Activated naive CD8-positive, alpha-beta T cell treated with anti-CD3 and anti-CD28 coated beads, Interleukin-2, amount 50 U/mL, for 24 hours (primary cell): ENCODE results near the gene PBX2.

Source experiments
- ATAC-seq: fragments of 150-1000 bp; cut with Tn5 transposase; one replicate; pipeline ENCODE4 v1.10.0; 2021
- DNase-seq: peaks from one replicate; pipeline ENCODE4 v3.0.0; 2021
- H3K27ac Mint-ChIP-seq: one replicate; pipeline ENCODE4 v1.8.0; 2021; ENCODE audit warnings: mild to moderate bottlenecking, mixed read lengths
- H3K27me3 Mint-ChIP-seq: one replicate; pipeline ENCODE4 v1.8.0; 2021; ENCODE audit warnings: mixed read lengths
- H3K36me3 Mint-ChIP-seq: one replicate; pipeline ENCODE4 v1.8.0; 2021; ENCODE audit warnings: low read depth, mixed read lengths
- H3K4me1 Mint-ChIP-seq: one replicate; pipeline ENCODE4 v1.8.0; 2021; ENCODE audit warnings: mixed read lengths
- H3K4me3 Mint-ChIP-seq: one replicate; pipeline ENCODE4 v1.8.0; 2021; ENCODE audit warnings: mild to moderate bottlenecking, moderate library complexity, mixed read lengths
- H3K9me3 Mint-ChIP-seq: one replicate; pipeline ENCODE4 v1.8.0; 2021; ENCODE audit warnings: mixed read lengths

The PBX2 gene

DNA sequence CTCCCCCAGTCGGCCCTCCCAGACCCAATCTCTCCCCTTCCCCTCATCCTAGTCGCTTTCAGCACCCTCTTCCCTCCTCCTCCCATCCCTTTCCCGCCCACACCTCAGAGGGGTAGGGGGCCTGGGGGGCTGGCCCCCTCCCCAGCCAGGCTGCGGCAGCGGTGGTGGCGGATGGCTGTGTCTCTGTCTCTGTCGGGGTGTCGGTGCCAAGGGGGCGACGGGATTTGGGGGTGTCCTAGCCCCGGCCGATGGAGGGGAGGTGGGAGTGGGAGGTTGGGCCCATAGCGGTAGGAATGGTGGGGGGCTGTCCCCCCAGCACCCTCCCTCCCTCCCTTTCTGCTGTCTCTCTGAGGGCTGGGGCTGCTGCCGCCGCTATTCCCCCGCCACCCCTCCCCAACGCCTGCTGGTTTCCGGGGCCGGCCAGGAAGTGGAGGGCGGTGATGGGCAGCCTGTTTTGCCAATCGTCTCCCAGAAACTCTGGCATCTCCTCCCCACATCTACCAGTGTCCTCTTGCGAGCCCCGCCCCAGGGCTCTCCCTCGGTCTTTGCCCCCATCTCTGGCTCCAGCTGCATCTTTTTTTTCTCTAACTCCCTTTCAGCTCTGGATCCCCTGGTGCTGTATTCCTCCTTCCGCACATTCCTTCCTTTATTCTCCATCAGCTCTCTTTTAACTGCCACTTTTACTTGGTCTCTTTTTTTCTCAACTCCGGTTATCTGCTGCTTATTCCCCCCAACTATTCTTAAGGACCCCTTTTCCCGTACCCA, 14.1 kb downstream of the PBX2 start, which contains the start of gene AGPAT1:
Gene AGPAT1 (minus strand): TSS at position 374 of the 765 bp plus-strand sequence. CDS start 4,588 bp downstream, outside the sequence.
- Mint-ChIP-seq H3K9me3 (no peaks in the 10 kb centered on the region), H3K27ac (peak within 1 kb of the TSS; percentile 93), H3K27me3 (no peaks in the 10 kb centered on the region), H3K4me3 (peak within 1 kb of the TSS; percentile 96), H3K36me3 (peaks cover 22% of the 10 kb centered on the region), H3K4me1 (peaks cover 74% of the 10 kb centered on the region)
- ATAC-seq (peak; percentile 57), DNase-seq (peak; percentile 99)

DNA sequence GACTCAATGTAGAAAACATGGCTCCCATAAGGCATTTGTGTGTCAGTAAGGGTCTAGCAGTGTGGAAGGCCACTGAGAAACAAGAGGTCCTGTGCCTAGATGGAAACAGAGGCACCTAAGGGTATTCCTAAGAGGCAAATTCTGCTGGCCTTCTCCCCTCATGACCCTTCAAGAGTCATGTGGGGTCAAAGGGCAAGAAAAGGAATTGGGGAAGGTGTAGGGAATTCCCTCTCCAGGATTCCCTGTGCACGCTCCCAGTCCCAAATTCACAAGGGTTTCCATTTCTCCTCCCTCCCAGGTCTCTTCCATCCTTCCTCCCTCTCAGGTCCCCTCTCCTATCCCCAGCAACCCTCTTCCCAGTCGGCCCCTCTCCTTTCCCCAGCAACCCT, 14.7 kb downstream of the PBX2 start:
- Mint-ChIP-seq H3K4me1 (peaks cover 69% of the 10 kb centered on the region), H3K27me3 (no peaks in the 10 kb centered on the region)

GRCh38 chr6:32174416-32174815, 15.6 kb downstream of the PBX2 start:
- ATAC-seq: no peak
- Mint-ChIP-seq H3K27me3 (no peaks in the 10 kb centered on the region), H3K9me3 (no peaks in the 10 kb centered on the region), H3K36me3 (peaks cover 18% of the 10 kb centered on the region), H3K27ac (peak overlapping the region; percentile 3), H3K4me1 (peaks cover 61% of the 10 kb centered on the region), H3K4me3 (peak overlapping the region; percentile 96)
- DNase-seq: no peak

More for the DNA sequence above, 14.7 kb downstream of the PBX2 start:
- Mint-ChIP-seq H3K9me3 (no peaks in the 10 kb centered on the region), H3K27ac (peak overlapping the region; percentile 59), H3K36me3 (peaks cover 18% of the 10 kb centered on the region), H3K4me3 (peak overlapping the region; percentile 96)
- ATAC-seq (no peak), DNase-seq (no peak)

GRCh38 chr6:32173051-32173727, 16.8 kb downstream of the PBX2 start:
- ATAC-seq (no peak), DNase-seq (no peak)
- H3K9me3 Mint-ChIP-seq: no peaks in the 10 kb centered on the region
- H3K36me3 Mint-ChIP-seq: peaks cover 15% of the 10 kb centered on the region
- no peaks in the 10 kb centered on the region for H3K27me3 Mint-ChIP-seq
- H3K27ac Mint-ChIP-seq: peak overlapping the region; percentile 3
- H3K4me1 Mint-ChIP-seq: peaks cover 50% of the 10 kb centered on the region
- H3K4me3 Mint-ChIP-seq: no peak overlapping the region

DNA sequence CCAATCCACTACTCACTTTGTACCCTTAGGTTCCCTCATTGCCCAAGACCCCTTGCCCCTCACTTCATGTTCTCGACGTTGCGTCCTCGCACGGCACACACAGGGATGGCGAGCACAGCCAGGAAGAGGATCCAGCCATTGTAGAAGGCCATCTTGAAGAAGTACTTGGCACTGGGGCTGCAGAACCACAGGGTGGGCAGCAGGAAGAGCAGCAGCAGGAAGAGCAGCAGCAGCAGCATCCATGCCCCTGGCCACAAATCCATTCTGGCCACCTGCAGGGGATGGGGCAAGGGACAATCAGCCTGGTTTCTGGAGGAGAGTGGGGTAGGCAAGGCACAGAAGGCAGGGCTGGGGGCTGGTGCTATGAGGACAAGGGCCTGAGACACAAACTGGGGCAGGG, 18.8 kb downstream of the PBX2 start:
- Mint-ChIP-seq H3K36me3 (peaks cover 15% of the 10 kb centered on the region), H3K4me3 (no peak overlapping the region), H3K9me3 (no peaks in the 10 kb centered on the region), H3K27ac (no peak overlapping the region), H3K4me1 (peaks cover 31% of the 10 kb centered on the region), H3K27me3 (no peaks in the 10 kb centered on the region)
- ATAC-seq: no peak
- DNase-seq: no peak

DNA sequence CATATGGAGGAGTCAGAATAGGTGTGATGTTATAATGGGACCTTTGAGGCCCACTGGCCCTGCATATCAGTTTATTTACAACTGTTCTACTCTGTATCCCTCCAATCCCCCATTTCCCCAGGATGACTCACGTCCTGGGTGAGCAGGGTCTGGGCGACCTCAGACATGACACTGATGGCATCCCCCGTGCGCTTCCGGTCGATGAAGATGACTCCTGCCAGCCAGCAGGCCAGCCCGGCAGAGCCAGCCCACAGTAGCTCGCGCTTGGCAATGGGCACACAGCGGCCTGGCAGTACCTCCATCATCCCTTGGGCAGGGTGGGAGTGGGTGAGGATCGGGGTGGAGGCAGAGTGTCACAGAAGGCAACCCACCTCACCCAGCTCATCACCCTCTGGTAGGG, 19.7 kb downstream of the PBX2 start:
- peaks cover 15% of the 10 kb centered on the region for H3K36me3 Mint-ChIP-seq
- no peak for ATAC-seq

GRCh38 chr6:32168807-32169591, 21.0 kb downstream of the PBX2 start:
- peaks cover 15% of the 10 kb centered on the region for H3K4me1 Mint-ChIP-seq
- no peak overlapping the region for H3K4me3 Mint-ChIP-seq
- no peak overlapping the region for H3K27ac Mint-ChIP-seq

More for the DNA sequence above, 19.7 kb downstream of the PBX2 start:
- H3K9me3 Mint-ChIP-seq: no peaks in the 10 kb centered on the region
- no peak for DNase-seq
- peaks cover 28% of the 10 kb centered on the region for H3K4me1 Mint-ChIP-seq
- H3K27ac Mint-ChIP-seq: peak overlapping the region; percentile 20
- no peak overlapping the region for H3K4me3 Mint-ChIP-seq
- H3K27me3 Mint-ChIP-seq: no peaks in the 10 kb centered on the region

DNA sequence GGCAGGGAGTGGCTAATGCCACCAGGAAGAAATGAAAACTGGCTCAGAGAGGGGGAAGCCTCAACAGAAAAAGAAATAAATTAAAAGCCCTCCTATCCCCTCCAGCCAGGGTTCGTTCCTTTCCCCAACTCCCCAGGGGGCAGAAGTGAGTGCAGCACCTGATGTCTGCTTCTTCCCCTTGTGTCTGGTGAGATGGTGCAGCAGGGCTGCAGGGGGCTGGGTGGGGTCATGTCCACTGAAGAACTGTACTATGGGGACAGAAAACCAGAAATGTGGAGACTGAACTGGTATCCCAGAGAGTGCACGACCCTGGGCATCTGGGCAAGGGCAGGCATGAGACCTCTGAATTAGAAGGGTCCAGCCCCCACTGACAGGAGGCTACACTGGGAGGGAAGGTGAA, 21.7 kb downstream of the PBX2 start:
- DNase-seq: no peak
- ATAC-seq: no peak
- H3K9me3 Mint-ChIP-seq: no peaks in the 10 kb centered on the region
- H3K27ac Mint-ChIP-seq: no peak overlapping the region
- peaks cover 8% of the 10 kb centered on the region for H3K4me1 Mint-ChIP-seq
- no peak overlapping the region for H3K4me3 Mint-ChIP-seq
- peaks cover 18% of the 10 kb centered on the region for H3K36me3 Mint-ChIP-seq
- no peaks in the 10 kb centered on the region for H3K27me3 Mint-ChIP-seq

More at GRCh38 chr6:32168807-32169591, 21.0 kb downstream of the PBX2 start:
- H3K27me3 Mint-ChIP-seq: no peaks in the 10 kb centered on the region
- no peak for ATAC-seq
- no peaks in the 10 kb centered on the region for H3K9me3 Mint-ChIP-seq
- DNase-seq: no peak
- H3K36me3 Mint-ChIP-seq: peaks cover 18% of the 10 kb centered on the region

- DNase-seq (no peak), ATAC-seq (no peak)
- no peaks in the 10 kb centered on the region for H3K27me3 Mint-ChIP-seq
- H3K4me3 Mint-ChIP-seq: no peak overlapping the region
- H3K36me3 Mint-ChIP-seq: peaks cover 20% of the 10 kb centered on the region
- H3K4me1 Mint-ChIP-seq: peaks cover 3% of the 10 kb centered on the region
- H3K27ac Mint-ChIP-seq: no peak overlapping the region
- no peaks in the 10 kb centered on the region for H3K9me3 Mint-ChIP-seq
These were observed 22.2 kb downstream of the PBX2 start for GRCh38 chr6:32167761-32168262.

- DNase-seq (no peak), ATAC-seq (no peak)
- Mint-ChIP-seq H3K4me1 (no peaks in the 10 kb centered on the region), H3K27me3 (no peaks in the 10 kb centered on the region), H3K27ac (no peak overlapping the region), H3K36me3 (peaks cover 24% of the 10 kb centered on the region), H3K4me3 (no peak overlapping the region), H3K9me3 (no peaks in the 10 kb centered on the region)
These were observed 22.7 kb downstream of the PBX2 start for GRCh38 chr6:32167154-32167760.

DNA sequence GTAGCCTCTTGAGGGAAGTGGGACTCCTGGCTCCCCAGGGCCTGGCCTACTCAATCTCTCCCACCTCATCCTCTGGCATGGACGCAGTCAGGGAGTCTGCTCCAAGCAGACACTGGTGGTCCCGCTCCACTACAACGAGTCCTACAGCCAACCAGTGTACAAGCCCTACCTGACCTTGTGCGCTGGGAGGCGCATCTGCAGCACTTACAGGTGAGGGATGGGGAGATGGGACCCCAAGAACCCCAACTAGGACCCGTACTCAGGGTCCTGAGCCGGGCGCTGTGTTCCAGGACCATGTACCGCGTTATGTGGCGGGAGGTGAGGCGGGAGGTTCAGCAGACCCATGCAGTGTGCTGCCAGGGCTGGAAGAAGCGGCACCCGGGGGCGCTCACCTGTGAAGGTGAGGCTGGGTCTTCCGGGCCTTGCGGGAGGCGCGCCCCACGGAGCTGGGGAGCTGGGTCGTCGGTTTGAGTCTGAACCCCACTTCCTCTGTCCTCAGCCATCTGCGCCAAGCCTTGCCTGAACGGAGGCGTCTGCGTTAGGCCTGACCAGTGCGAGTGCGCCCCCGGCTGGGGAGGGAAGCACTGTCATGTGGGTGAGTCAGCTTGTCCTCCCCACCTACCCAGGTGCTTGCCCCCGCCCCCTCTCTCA, 23.5 kb downstream of the PBX2 start:
- ATAC-seq (peak; percentile 16), DNase-seq (no peak)
- Mint-ChIP-seq H3K4me1 (no peaks in the 10 kb centered on the region), H3K9me3 (no peaks in the 10 kb centered on the region), H3K36me3 (peaks cover 24% of the 10 kb centered on the region), H3K27ac (no peak overlapping the region), H3K4me3 (no peak overlapping the region), H3K27me3 (no peaks in the 10 kb centered on the region)

- no peak within 1 kb of the TSS for H3K27ac Mint-ChIP-seq
- DNase-seq (no peak), ATAC-seq (no peak)
- no peaks in the 10 kb centered on the region for H3K9me3 Mint-ChIP-seq
- H3K27me3 Mint-ChIP-seq: no peaks in the 10 kb centered on the region
- no peaks in the 10 kb centered on the region for H3K4me1 Mint-ChIP-seq
- peaks cover 17% of the 10 kb centered on the region for H3K36me3 Mint-ChIP-seq
- no peak within 1 kb of the TSS for H3K4me3 Mint-ChIP-seq
These were observed 25.7 kb downstream of the PBX2 start, which contains the start of gene EGFL8 for GRCh38 chr6:32164295-32164694. Gene EGFL8, plus strand, starts transcription at chr6:32164595. Its CDS starts 1,571 bp downstream, at chr6:32166166.

- H3K4me3 Mint-ChIP-seq: no peak overlapping the region
- no peaks in the 10 kb centered on the region for H3K4me1 Mint-ChIP-seq
- ATAC-seq: no peak
- no peaks in the 10 kb centered on the region for H3K9me3 Mint-ChIP-seq
- peaks cover 17% of the 10 kb centered on the region for H3K36me3 Mint-ChIP-seq
- H3K27me3 Mint-ChIP-seq: no peaks in the 10 kb centered on the region
- DNase-seq: no peak
- H3K27ac Mint-ChIP-seq: no peak overlapping the region
These were observed 26.3 kb downstream of the PBX2 start for GRCh38 chr6:32163559-32164258.
